Measurements from ENCODE around the gene APEX2.

- TF ChIP-seq POLR2A (IDR thresholded peaks at IDR 0.05) (no peak), CTCF (IDR thresholded peaks at IDR 0.05) (no peak)
These were observed 28.4 kb downstream of the APEX2 start for GRCh38 chrX:55028611-55029010.
